GM19372 (cell line): ENCODE data around the gene RARB.

ENCODE experiments used
- ATAC-seq: cut with Tn5 transposase; IDR thresholded peaks from one replicate; pipeline ENCODE4 v1.9.1; 2021; ENCODE audit warnings: mild to moderate bottlenecking, low read depth, moderate library complexity; ENCODE audit not compliant: unreplicated experiment

RARB gene

GRCh38 chr3:25468866-25469319, 40.8 kb downstream of the RARB start:
- ATAC-seq: no peak

- ATAC-seq: no peak
Measured at GRCh38 chr3:25469558-25469957, 41.5 kb downstream of the RARB start.

- ATAC-seq: no peak
Measured at GRCh38 chr3:25471081-25471768, 43.2 kb downstream of the RARB start.

GRCh38 chr3:25472153-25472552, 44.1 kb downstream of the RARB start:
- ATAC-seq: no peak

GRCh38 chr3:25472731-25473130, 44.7 kb downstream of the RARB start:
- no peak for ATAC-seq

GRCh38 chr3:25473246-25473645, 45.2 kb downstream of the RARB start:
- ATAC-seq: no peak

GRCh38 chr3:25474052-25474451, 46.0 kb downstream of the RARB start:
- no peak for ATAC-seq

- ATAC-seq: no peak
Measured at GRCh38 chr3:25476639-25477038, 48.6 kb downstream of the RARB start.

- no peak for ATAC-seq
Measured at GRCh38 chr3:25478211-25478757, 50.2 kb downstream of the RARB start.

- no peak for ATAC-seq
Measured at GRCh38 chr3:25478964-25479726, 51.1 kb downstream of the RARB start.

- ATAC-seq: no peak
Measured at GRCh38 chr3:25479727-25480010, 51.6 kb downstream of the RARB start.

GRCh38 chr3:25480811-25481210, 52.7 kb downstream of the RARB start:
- no peak for ATAC-seq

- no peak for ATAC-seq
Measured at GRCh38 chr3:25481386-25481785, 53.3 kb downstream of the RARB start.

GRCh38 chr3:25483456-25483855, 55.4 kb downstream of the RARB start:
- ATAC-seq: no peak

- ATAC-seq: no peak
Measured at GRCh38 chr3:25485673-25486072, 57.6 kb downstream of the RARB start.

GRCh38 chr3:25486932-25487331, 58.9 kb downstream of the RARB start:
- no peak for ATAC-seq

GRCh38 chr3:25489858-25490593, 62.0 kb downstream of the RARB start:
- ATAC-seq: no peak

GRCh38 chr3:25493246-25493645, 65.2 kb downstream of the RARB start:
- no peak for ATAC-seq

- no peak for ATAC-seq
Measured at GRCh38 chr3:25493786-25494185, 65.7 kb downstream of the RARB start.

- no peak for ATAC-seq
Measured at GRCh38 chr3:25495304-25495703, 67.2 kb downstream of the RARB start.

- no peak for ATAC-seq
Measured at GRCh38 chr3:25495726-25496253, 67.7 kb downstream of the RARB start.
